GM23338 (cell line): ENCODE data around the gene PLEKHB1. TPM values are rescaled to one million over a fixed set of nuclear protein-coding genes. Genes with fewer than 3 reads are reported as not detected.

Experiments
- ATAC-seq: fragments of 200-7000 bp; cut with Tn5 transposase; 3 replicates; pipeline ENCODE4 v1.9.1; 2020
- DNase-seq: peaks from one replicate; pipeline ENCODE4 v3.0.0-alpha.2; 2015; ENCODE audit warnings: low spot score
- H2AFZ ChIP-seq: fragments of 200-600 bp; sonication (generic); 2 replicates; pipeline ENCODE4 v1.8.0; 2016; ENCODE audit warnings: antibody characterized with exemption, mild to moderate bottlenecking, moderate library complexity
- H3F3A ChIP-seq: fragments of 200-600 bp; sonication (generic); replicated peaks from 2 replicates; pipeline ENCODE4 v1.8.0; 2017; ENCODE audit warnings: antibody characterized with exemption, mixed run types, low read depth
- H3K27ac ChIP-seq: fragments of 200-600 bp; sonication (generic); 2 replicates; pipeline ENCODE4 v1.6.1; 2016; ENCODE audit warnings: low read depth
- H3K27me3 ChIP-seq: fragments of 200-600 bp; sonication (generic); 2 replicates; pipeline ENCODE4 v1.8.0; 2016; ENCODE audit warnings: mild to moderate bottlenecking, mixed run types, moderate library complexity; ENCODE audit not compliant: insufficient read depth
- H3K36me3 ChIP-seq: fragments of 200-600 bp; sonication (generic); 2 replicates; pipeline ENCODE4 v1.8.0; 2016; ENCODE audit warnings: mild to moderate bottlenecking; ENCODE audit not compliant: insufficient read depth
- H3K4me1 ChIP-seq: fragments of 200-600 bp; sonication (generic); 2 replicates; pipeline ENCODE4 v1.8.0; 2016; ENCODE audit warnings: mild to moderate bottlenecking, moderate library complexity; ENCODE audit not compliant: insufficient read depth
- H3K4me2 ChIP-seq: fragments of 200-600 bp; sonication (generic); 2 replicates; pipeline ENCODE4 v1.7.1; 2017; ENCODE audit warnings: mixed run types
- H3K4me3 ChIP-seq: fragments of 200-600 bp; sonication (generic); 2 replicates; pipeline ENCODE4 v1.6.1; 2016; ENCODE audit warnings: mixed run types
- H3K79me2 ChIP-seq: fragments of 200-600 bp; sonication (generic); replicated peaks from 2 replicates; pipeline ENCODE4 v1.8.0; 2017; ENCODE audit warnings: mild to moderate bottlenecking; ENCODE audit not compliant: insufficient read depth
- H3K9me2 ChIP-seq: fragments of 200-600 bp; sonication (generic); 2 replicates; pipeline ENCODE4 v1.8.0; 2017; ENCODE audit not compliant: insufficient read depth
- H4K20me1 ChIP-seq: fragments of 200-600 bp; sonication (generic); replicated peaks from 2 replicates; pipeline ENCODE4 v1.8.0; 2017; ENCODE audit warnings: mild to moderate bottlenecking; ENCODE audit not compliant: insufficient read depth
- H3K27ac Mint-ChIP-seq: 2 replicates; pipeline ENCODE4 v1.8.0; 2020; ENCODE audit warnings: inconsistent platforms, mild to moderate bottlenecking, moderate library complexity, mixed read lengths
- H3K27me3 Mint-ChIP-seq: 3 replicates; pipeline ENCODE4 v1.8.0; 2022; ENCODE audit warnings: low read depth, mild to moderate bottlenecking, moderate library complexity, mixed read lengths, inconsistent platforms; ENCODE audit not compliant: insufficient read depth, poor library complexity
- H3K36me3 Mint-ChIP-seq: 3 replicates; pipeline ENCODE4 v1.8.0; 2021; ENCODE audit warnings: low read depth, mild to moderate bottlenecking, inconsistent platforms, moderate library complexity, mixed read lengths
- H3K4me1 Mint-ChIP-seq: 3 replicates; pipeline ENCODE4 v1.8.0; 2020; ENCODE audit warnings: mild to moderate bottlenecking, inconsistent platforms, mixed read lengths
- H3K4me3 Mint-ChIP-seq: 3 replicates; pipeline ENCODE4 v1.8.0; 2021; ENCODE audit warnings: moderate library complexity, mild to moderate bottlenecking, inconsistent platforms, mixed read lengths
- H3K9me3 Mint-ChIP-seq: 3 replicates; pipeline ENCODE4 v1.8.0; 2020; ENCODE audit warnings: moderate library complexity, mild to moderate bottlenecking, inconsistent platforms, mixed read lengths
- CREB1 ChIP-seq: fragments of 250-450 bp; sonication (Bioruptor Pico); IDR thresholded peaks from 2 replicates; pipeline ENCODE4 v1.5.0; 2020; ENCODE audit warnings: low read depth, mild to moderate bottlenecking, moderate library complexity
- EZH2 ChIP-seq: fragments of 200-600 bp; sonication (generic); IDR thresholded peaks from one replicate; pipeline ENCODE4 v1.8.0; 2017; ENCODE audit warnings: antibody characterized with exemption, mild to moderate bottlenecking, low read depth; ENCODE audit not compliant: unreplicated experiment
- EZH2phosphoT487 ChIP-seq: fragments of 200-600 bp; sonication (generic); IDR thresholded peaks from one replicate; pipeline ENCODE4 v1.8.1; 2018; ENCODE audit warnings: antibody characterized with exemption; ENCODE audit not compliant: unreplicated experiment
- JUNB ChIP-seq: IDR thresholded peaks from one replicate; pipeline ENCODE4 v1.6.1; 2016; ENCODE audit warnings: antibody characterized with exemption; ENCODE audit not compliant: unreplicated experiment
- NANOG ChIP-seq: IDR thresholded peaks from 2 replicates; pipeline ENCODE4 v1.6.1; 2016; ENCODE audit warnings: antibody characterized with exemption, borderline replicate concordance
- POLR2AphosphoS5 ChIP-seq: IDR thresholded peaks from 2 replicates; pipeline ENCODE4 v1.6.1; 2016; ENCODE audit warnings: antibody characterized with exemption, low read depth
- ZNF114 ChIP-seq: fragments of 250-450 bp; sonication (Bioruptor Pico); IDR thresholded peaks from 2 replicates; pipeline ENCODE4 v1.5.0; 2020; ENCODE audit warnings: mild to moderate bottlenecking, moderate library complexity
- polyA plus RNA-seq: library from polyadenylated mRNA; unstranded; fragments of >200 nt; fragmentation: Nextera tagmentation; extraction: Ambion mirVana; gene quantifications from 2 replicates; pipeline ENCODE4 v1.2.1, GENCODE V29; 2016
- total RNA-seq: library from RNA; depleted of rRNA; stranded (reverse); fragments of >200 nt; shearing (Covaris generic); gene quantifications from 2 replicates; pipeline ENCODE4 v1.2.3, GENCODE V29; 2014
- TF ChIP-seq, protein P1 (sequence below): IDR thresholded peaks from one replicate; pipeline ENCODE4 v1.6.1; 2018; ENCODE audit warnings: antibody characterized with exemption; ENCODE audit not compliant: unreplicated experiment
- TF ChIP-seq, protein P2 (sequence below), 2 experiments: fragments of 200-600 bp in 1 of 2; sonication (generic) in 1 of 2; conservative IDR thresholded peaks; 2 replicates each; pipeline versions ENCODE4 v1.5.1 to v1.6.1; 2016 to 2017; ENCODE audit warnings: antibody characterized with exemption in 2 of 2, low read depth in 2 of 2, mild to moderate bottlenecking in 2 of 2, moderate library complexity in 1 of 2

Gene PLEKHB1
- total and polyA plus RNA-seq, 2 experiments from 2014 or later: 20.1 to 20.8 TPM

DNA sequence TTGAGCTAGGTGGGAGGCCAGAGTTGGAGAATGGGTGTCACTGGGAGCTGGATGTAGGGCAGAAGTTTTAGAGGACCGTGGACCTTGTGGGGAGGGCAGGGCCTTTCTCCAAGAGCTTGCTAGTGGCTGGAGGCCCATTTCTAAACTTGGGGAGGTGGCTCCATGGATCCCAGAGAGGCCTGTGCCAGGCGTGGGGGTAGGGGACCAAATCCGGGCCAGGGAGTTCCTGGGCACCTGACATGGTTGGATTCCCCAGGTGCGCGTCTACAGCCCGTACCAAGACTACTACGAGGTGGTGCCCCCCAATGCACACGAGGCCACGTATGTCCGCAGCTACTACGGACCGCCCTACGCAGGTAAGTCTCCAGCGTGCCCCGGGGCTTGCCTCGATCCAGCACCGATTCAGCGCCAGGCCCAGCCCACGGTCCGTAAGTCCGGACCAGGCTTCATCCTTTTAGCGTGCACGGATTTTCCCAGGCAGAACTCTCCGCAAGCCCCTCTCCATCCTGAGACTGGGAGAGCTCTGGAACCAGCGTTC lies 14.2 kb downstream of the PLEKHB1 start (continued):
- TF ChIP-seq JUNB: no peak
- no peak for TF ChIP-seq CREB1 (CRISPR knock-in tag)
- TF ChIP-seq NANOG: no peak
- TF ChIP-seq, protein P1, sequence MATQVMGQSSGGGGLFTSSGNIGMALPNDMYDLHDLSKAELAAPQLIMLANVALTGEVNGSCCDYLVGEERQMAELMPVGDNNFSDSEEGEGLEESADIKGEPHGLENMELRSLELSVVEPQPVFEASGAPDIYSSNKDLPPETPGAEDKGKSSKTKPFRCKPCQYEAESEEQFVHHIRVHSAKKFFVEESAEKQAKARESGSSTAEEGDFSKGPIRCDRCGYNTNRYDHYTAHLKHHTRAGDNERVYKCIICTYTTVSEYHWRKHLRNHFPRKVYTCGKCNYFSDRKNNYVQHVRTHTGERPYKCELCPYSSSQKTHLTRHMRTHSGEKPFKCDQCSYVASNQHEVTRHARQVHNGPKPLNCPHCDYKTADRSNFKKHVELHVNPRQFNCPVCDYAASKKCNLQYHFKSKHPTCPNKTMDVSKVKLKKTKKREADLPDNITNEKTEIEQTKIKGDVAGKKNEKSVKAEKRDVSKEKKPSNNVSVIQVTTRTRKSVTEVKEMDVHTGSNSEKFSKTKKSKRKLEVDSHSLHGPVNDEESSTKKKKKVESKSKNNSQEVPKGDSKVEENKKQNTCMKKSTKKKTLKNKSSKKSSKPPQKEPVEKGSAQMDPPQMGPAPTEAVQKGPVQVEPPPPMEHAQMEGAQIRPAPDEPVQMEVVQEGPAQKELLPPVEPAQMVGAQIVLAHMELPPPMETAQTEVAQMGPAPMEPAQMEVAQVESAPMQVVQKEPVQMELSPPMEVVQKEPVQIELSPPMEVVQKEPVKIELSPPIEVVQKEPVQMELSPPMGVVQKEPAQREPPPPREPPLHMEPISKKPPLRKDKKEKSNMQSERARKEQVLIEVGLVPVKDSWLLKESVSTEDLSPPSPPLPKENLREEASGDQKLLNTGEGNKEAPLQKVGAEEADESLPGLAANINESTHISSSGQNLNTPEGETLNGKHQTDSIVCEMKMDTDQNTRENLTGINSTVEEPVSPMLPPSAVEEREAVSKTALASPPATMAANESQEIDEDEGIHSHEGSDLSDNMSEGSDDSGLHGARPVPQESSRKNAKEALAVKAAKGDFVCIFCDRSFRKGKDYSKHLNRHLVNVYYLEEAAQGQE: no peak
- TF ChIP-seq EZH2: no peak
- TF ChIP-seq, protein P2, sequence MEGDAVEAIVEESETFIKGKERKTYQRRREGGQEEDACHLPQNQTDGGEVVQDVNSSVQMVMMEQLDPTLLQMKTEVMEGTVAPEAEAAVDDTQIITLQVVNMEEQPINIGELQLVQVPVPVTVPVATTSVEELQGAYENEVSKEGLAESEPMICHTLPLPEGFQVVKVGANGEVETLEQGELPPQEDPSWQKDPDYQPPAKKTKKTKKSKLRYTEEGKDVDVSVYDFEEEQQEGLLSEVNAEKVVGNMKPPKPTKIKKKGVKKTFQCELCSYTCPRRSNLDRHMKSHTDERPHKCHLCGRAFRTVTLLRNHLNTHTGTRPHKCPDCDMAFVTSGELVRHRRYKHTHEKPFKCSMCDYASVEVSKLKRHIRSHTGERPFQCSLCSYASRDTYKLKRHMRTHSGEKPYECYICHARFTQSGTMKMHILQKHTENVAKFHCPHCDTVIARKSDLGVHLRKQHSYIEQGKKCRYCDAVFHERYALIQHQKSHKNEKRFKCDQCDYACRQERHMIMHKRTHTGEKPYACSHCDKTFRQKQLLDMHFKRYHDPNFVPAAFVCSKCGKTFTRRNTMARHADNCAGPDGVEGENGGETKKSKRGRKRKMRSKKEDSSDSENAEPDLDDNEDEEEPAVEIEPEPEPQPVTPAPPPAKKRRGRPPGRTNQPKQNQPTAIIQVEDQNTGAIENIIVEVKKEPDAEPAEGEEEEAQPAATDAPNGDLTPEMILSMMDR (conservative IDR thresholded peaks at IDR 0.05; ENCODE audit: low read depth in 2 of 2): no peak
- no peak for TF ChIP-seq POLR2AphosphoS5
- no peak for TF ChIP-seq ZNF114 (CRISPR knock-in tag)

DNA sequence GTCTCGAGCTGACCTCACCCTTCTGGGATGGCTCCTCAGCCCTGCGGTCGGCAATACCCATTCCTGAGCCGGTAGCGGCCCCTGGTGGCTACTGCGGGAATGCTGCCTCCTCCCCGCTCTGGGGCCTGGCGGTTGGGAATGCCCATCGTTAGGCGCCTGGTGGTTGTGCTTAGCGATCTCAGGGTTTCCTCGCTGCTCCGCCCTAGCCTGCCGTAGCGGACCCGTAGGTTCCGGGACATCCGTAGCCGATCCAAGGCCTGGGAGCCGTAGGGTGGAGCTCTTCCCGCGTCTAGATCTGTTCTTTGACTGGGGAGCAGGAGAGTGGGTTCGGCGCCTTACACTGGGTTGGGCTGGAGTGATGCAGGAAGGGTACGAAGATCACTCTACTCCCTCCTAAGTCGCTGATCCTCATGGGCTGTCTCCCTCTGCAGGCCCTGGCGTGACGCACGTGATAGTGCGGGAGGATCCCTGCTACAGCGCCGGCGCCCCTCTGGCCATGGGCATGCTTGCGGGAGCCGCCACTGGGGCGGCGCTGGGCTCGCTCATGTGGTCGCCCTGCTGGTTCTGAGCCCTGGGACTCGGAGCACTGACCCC lies 14.8 kb downstream of the PLEKHB1 start:
- H3K4me3 Mint-ChIP-seq: peak overlapping the region; percentile 75
- Histone ChIP-seq H3K27ac (peak overlapping the region; percentile 86; the same call in 1 of the 2 replicates), H3K79me2 (no peaks in the 10 kb centered on the region), H3K4me3 (peak overlapping the region; percentile 68), H3K4me2 (peak overlapping the region; percentile 94), H3K27me3 (peaks cover 36% of the 10 kb centered on the region), H3K4me1 (peaks cover 14% of the 10 kb centered on the region; the same call in 1 of the 2 replicates), H3K36me3 (no peaks in the 10 kb centered on the region), H2AFZ (peak overlapping the region; percentile 100), H3K9me2 (peaks cover 6% of the 10 kb centered on the region; the same call in 1 of the 2 replicates), H4K20me1 (no peaks in the 10 kb centered on the region; the same call in 1 of the 2 replicates), H3F3A (peaks cover 4% of the 10 kb centered on the region)
- ATAC-seq: peak; percentile 92
- no peaks in the 10 kb centered on the region for H3K36me3 Mint-ChIP-seq
- peaks cover 33% of the 10 kb centered on the region for H3K27me3 Mint-ChIP-seq
- no peaks in the 10 kb centered on the region for H3K9me3 Mint-ChIP-seq
- H3K4me1 Mint-ChIP-seq: peaks cover 12% of the 10 kb centered on the region
- TF ChIP-seq CREB1 (CRISPR knock-in tag): peak; percentile 39
- TF ChIP-seq EZH2phosphoT487: no peak
- TF ChIP-seq, protein P2 (conservative IDR thresholded peaks at IDR 0.05; ENCODE audit: low read depth in 2 of 2): peak; percentile 95 to 98
- peak; percentile 96 for DNase-seq
- peak overlapping the region; percentile 47; the same call in 1 of the 2 replicates for H3K27ac Mint-ChIP-seq
